PC-3 (cell line): ENCODE measurements around the gene ROR1.

Source experiments
- EZH2 ChIP-seq: fragments of 300-600 bp; sonication (generic); IDR thresholded peaks from one replicate; pipeline ENCODE4 v1.6.1; 2017; ENCODE audit warnings: antibody characterized with exemption, mild to moderate bottlenecking, low read length; ENCODE audit not compliant: unreplicated experiment
- TF ChIP-seq, protein P1 (sequence below): fragments of 300-600 bp; sonication (generic); conservative IDR thresholded peaks from 2 replicates; pipeline ENCODE4 v1.5.1; 2017; ENCODE audit warnings: antibody characterized with exemption, low read depth, mild to moderate bottlenecking, low read length

DNA sequence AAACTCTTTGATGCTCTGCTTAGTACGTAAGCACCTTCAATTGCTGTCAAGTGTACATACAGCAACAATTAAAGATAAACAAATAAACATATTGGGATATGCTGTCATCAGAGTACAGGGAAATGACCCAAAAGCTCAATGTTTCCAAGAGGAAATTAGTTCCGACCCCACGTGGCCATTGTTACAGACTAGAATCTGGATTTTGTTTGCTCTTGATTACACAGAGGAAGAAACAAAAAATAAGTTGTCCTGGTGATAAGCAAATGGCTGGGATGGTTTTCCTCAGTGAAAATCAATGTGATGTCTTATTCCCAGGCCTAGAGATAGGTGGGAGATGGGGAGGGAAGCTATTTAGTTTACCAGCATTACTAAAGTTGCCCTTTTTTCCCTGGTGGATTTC lies 316.6 kb downstream of the ROR1 start:
- no peak for TF ChIP-seq EZH2
- TF ChIP-seq, protein P1, sequence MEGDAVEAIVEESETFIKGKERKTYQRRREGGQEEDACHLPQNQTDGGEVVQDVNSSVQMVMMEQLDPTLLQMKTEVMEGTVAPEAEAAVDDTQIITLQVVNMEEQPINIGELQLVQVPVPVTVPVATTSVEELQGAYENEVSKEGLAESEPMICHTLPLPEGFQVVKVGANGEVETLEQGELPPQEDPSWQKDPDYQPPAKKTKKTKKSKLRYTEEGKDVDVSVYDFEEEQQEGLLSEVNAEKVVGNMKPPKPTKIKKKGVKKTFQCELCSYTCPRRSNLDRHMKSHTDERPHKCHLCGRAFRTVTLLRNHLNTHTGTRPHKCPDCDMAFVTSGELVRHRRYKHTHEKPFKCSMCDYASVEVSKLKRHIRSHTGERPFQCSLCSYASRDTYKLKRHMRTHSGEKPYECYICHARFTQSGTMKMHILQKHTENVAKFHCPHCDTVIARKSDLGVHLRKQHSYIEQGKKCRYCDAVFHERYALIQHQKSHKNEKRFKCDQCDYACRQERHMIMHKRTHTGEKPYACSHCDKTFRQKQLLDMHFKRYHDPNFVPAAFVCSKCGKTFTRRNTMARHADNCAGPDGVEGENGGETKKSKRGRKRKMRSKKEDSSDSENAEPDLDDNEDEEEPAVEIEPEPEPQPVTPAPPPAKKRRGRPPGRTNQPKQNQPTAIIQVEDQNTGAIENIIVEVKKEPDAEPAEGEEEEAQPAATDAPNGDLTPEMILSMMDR: no peak
